Neural crest cell (in vitro differentiated cells): ENCODE results near the gene NAV2. TPM values are rescaled to one million over a fixed set of nuclear protein-coding genes. Genes with fewer than 3 reads are reported as not detected.
"Not testable (repeated sequence)": the region's sequence is repeated elsewhere in the genome, so short reads cannot be mapped to it uniquely, and the experiment has no call there.

Source experiments
- DNase-seq: peaks from one replicate; pipeline ENCODE4 v3.0.0; 2021; ENCODE audit warnings: low read depth, mixed read lengths, low spot score
- H3K27ac Mint-ChIP-seq: one replicate; pipeline ENCODE4 v1.8.0; 2021; ENCODE audit warnings: mild to moderate bottlenecking, mixed read lengths; ENCODE audit not compliant: unreplicated experiment
- H3K27me3 Mint-ChIP-seq: 2 replicates; pipeline ENCODE4 v1.8.0; 2021; ENCODE audit warnings: low read depth, mild to moderate bottlenecking, mixed read lengths
- H3K36me3 Mint-ChIP-seq: 2 replicates; pipeline ENCODE4 v1.8.0; 2021; ENCODE audit warnings: low read depth, mild to moderate bottlenecking, mixed read lengths
- H3K4me1 Mint-ChIP-seq: 2 replicates; pipeline ENCODE4 v1.8.0; 2021; ENCODE audit warnings: mixed read lengths
- H3K4me3 Mint-ChIP-seq: one replicate; pipeline ENCODE4 v1.8.0; 2021; ENCODE audit warnings: mild to moderate bottlenecking, mixed read lengths
- H3K9me3 Mint-ChIP-seq: 2 replicates; pipeline ENCODE4 v1.8.0; 2021; ENCODE audit warnings: mixed read lengths
- total RNA-seq: library from RNA; stranded (reverse); gene quantifications from 2 replicates; pipeline ENCODE4 v1.2.1, GENCODE V29; 2021
- TF ChIP-seq, protein P1 (sequence below): fragments of 200-600 bp; sonication (generic); conservative IDR thresholded peaks from 2 replicates; pipeline ENCODE4 v1.5.0; 2021; ENCODE audit warnings: antibody characterized with exemption, mild to moderate bottlenecking

NAV2 gene
- total RNA-seq, 1 donor from 2014 or later: 14.1 TPM

DNA sequence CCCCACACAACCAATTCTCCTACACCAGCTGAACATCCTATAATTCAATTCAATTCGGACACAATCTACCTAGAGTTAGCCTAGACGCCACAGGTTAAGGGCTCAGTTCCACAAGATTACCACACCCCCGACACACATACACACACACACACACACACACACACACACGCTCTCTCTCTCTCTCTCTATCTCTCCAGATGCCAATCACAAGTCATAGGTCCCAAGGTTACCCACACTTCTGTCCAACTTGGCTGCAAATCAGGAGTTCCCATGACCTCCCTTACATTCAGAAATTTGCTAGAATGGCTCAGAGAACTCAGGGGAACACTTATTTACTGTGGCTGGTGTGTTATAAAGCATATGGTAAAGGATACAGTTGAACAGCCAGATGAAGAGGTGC, 243.6 kb downstream of the NAV2 start:
- Mint-ChIP-seq H3K4me1 (peaks cover 17% of the 10 kb centered on the region), H3K9me3 (no peaks in the 10 kb centered on the region)

DNA sequence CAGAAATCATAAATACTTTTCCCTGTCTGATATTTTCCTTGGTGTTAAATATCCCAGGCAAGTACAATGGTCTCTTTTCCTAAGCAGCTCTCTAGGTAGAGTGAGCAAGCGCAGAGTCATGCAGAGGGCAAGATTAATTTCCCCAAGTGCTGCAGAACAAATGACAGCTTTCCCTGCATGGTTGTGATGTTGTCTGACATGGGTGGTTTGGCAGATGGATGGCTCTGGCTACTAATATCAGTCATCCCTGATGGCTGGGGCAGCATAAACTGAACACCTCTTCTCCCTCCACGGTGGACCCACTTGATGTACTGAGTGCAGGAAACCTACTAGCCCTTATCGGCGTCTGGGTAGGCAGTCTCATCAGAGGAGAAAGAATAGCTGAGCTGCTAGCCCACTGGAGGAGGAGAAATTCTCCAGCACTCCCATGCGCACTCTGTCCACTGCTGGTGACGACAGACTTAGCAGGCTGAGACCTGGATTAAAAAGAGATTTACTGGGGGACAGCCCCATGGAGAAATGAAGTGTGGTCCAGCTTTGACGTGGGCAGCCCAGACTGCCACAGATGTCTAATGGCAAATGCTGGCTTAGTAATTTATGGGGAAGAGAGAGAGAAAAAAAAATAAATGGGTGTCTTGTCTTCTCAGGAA, 244.8 kb downstream of the NAV2 start:
- Mint-ChIP-seq H3K4me3 (no peak overlapping the region), H3K4me1 (peaks cover 12% of the 10 kb centered on the region), H3K27me3 (no peaks in the 10 kb centered on the region), H3K27ac (no peak overlapping the region), H3K9me3 (no peaks in the 10 kb centered on the region), H3K36me3 (no peaks in the 10 kb centered on the region)
- no peak for DNase-seq
- TF ChIP-seq, protein P1, sequence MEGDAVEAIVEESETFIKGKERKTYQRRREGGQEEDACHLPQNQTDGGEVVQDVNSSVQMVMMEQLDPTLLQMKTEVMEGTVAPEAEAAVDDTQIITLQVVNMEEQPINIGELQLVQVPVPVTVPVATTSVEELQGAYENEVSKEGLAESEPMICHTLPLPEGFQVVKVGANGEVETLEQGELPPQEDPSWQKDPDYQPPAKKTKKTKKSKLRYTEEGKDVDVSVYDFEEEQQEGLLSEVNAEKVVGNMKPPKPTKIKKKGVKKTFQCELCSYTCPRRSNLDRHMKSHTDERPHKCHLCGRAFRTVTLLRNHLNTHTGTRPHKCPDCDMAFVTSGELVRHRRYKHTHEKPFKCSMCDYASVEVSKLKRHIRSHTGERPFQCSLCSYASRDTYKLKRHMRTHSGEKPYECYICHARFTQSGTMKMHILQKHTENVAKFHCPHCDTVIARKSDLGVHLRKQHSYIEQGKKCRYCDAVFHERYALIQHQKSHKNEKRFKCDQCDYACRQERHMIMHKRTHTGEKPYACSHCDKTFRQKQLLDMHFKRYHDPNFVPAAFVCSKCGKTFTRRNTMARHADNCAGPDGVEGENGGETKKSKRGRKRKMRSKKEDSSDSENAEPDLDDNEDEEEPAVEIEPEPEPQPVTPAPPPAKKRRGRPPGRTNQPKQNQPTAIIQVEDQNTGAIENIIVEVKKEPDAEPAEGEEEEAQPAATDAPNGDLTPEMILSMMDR: no peak

More for the DNA sequence above, 243.6 kb downstream of the NAV2 start:
- Mint-ChIP-seq H3K27me3 (no peaks in the 10 kb centered on the region), H3K4me3 (no peak overlapping the region), H3K27ac (no peak overlapping the region), H3K36me3 (no peaks in the 10 kb centered on the region)
- TF ChIP-seq, protein P1: no peak
- DNase-seq: no peak

DNA sequence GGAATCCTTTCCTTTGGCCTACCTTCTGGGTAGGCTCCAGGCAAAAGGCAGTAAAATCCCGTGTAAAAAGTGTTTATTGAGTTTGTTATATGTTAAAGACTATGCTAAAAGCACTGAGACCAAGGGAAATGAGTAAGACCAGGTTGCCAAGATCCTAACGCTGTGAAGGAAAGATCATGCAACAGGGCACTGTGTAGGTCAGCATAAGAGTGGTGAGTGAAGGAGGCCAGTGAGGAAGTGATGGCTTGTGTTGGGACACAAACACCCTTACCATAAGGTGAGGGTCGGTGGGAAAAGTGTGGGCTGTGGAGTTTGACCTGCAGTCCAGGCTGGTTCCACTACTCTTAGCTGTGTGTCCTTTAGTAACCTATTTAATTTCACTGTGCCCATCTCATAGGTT, 245.6 kb downstream of the NAV2 start:
- Mint-ChIP-seq H3K9me3 (no peaks in the 10 kb centered on the region), H3K27ac (no peak overlapping the region), H3K4me3 (no peak overlapping the region), H3K36me3 (no peaks in the 10 kb centered on the region), H3K4me1 (peaks cover 10% of the 10 kb centered on the region), H3K27me3 (no peaks in the 10 kb centered on the region)
- DNase-seq: no peak
- TF ChIP-seq, protein P1: no peak

DNA sequence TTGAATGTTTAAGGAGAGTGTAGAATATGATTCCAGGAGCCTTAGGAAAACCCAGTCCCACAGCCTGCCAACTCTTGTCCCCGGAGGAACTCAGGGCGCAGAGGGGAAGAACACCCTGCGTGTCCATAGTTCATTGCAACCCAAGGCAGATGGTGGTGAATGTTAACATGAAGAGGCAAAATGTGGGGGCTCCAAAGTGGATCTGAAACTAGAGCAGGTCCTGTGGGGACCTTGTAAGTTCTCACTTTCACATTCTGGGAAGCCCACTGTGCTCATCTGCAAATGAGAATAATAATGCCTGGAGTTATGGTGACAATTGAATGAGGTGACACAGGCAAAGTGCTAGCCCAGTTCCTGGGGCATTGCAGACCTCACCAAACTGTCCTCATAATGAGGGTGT, 246.6 kb downstream of the NAV2 start:
- H3K36me3 Mint-ChIP-seq: no peaks in the 10 kb centered on the region
- TF ChIP-seq, protein P1: no peak

DNA sequence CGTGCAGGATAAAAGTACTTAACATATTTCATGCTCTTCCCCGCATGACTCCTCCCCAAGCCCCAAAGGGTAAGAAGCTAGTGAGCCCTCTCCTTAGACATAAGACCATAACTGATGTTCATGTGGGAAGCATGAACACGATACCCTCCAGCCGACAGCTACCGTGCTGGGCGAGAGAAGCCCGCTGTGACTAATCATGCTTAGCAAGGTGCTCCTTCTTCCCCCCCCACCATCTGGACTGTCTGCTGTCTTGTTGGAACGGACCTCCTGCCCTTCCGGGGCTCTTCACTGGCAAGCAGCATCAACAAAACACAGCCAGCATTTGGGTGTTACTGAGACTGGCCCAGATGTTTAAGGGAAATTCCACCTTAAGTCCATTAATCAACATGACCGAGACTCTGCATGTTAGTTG, 247.0 kb downstream of the NAV2 start:
- no peaks in the 10 kb centered on the region for H3K9me3 Mint-ChIP-seq
- H3K27me3 Mint-ChIP-seq: no peaks in the 10 kb centered on the region
- no peak overlapping the region for H3K27ac Mint-ChIP-seq
- no peak overlapping the region for H3K4me3 Mint-ChIP-seq
- TF ChIP-seq, protein P1: no peak
- no peaks in the 10 kb centered on the region for H3K4me1 Mint-ChIP-seq
- no peak for DNase-seq
- no peaks in the 10 kb centered on the region for H3K36me3 Mint-ChIP-seq

More for the DNA sequence above, 246.6 kb downstream of the NAV2 start:
- H3K4me1 Mint-ChIP-seq: peaks cover under 1% of the 10 kb centered on the region
- no peak for DNase-seq
- no peaks in the 10 kb centered on the region for H3K27me3 Mint-ChIP-seq
- H3K9me3 Mint-ChIP-seq: no peaks in the 10 kb centered on the region
- H3K4me3 Mint-ChIP-seq: no peak overlapping the region
- H3K27ac Mint-ChIP-seq: no peak overlapping the region

DNA sequence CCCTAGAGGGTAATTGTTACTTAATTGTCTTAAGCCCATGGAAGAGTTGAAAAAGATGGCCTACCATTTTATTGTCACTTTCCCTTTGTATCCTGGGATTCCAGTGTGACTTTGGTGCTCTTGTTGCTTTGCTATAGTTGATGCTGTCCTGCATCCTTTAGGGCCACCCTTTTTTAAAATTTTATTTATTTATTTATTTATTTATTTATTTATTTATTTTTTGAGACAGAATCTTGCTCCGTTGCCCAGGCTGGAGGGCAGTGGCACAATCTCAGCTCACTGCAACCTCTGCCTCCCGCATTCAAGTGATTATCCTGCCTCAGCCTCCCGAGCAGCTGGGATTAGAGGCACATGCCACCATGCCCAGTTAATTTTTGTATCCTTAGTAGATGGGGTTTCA, 247.8 kb downstream of the NAV2 start:
- not testable (repeated sequence) for DNase-seq, H3K36me3 Mint-ChIP-seq, H3K4me1 Mint-ChIP-seq, H3K4me3 Mint-ChIP-seq, H3K27ac Mint-ChIP-seq, H3K9me3 Mint-ChIP-seq, H3K27me3 Mint-ChIP-seq
